Karpas-422 (cell line): ENCODE results near the gene SLC30A2. TPM values are rescaled to one million over a fixed set of nuclear protein-coding genes. Genes with fewer than 3 reads are reported as not detected.

Experiments
- DNase-seq: peaks from one replicate; pipeline ENCODE4 v3.0.0-alpha.2; 2015
- H2AFZ ChIP-seq: fragments of 200-600 bp; sonication (generic); 2 replicates; pipeline ENCODE4 v1.6.1; 2014; ENCODE audit warnings: antibody characterized with exemption, low read length, mixed read lengths
- H3K27ac ChIP-seq: fragments of 200-600 bp; sonication (generic); 2 replicates; pipeline ENCODE4 v1.5.1; 2014; ENCODE audit warnings: mild to moderate bottlenecking, low read length, moderate library complexity
- H3K27me3 ChIP-seq: fragments of 200-600 bp; sonication (generic); 2 replicates; pipeline ENCODE4 v1.6.1; 2014; ENCODE audit warnings: low read length, mixed read lengths
- H3K36me3 ChIP-seq: fragments of 200-600 bp; sonication (generic); 2 replicates; pipeline ENCODE4 v1.6.1; 2014; ENCODE audit warnings: low read length, mixed read lengths; ENCODE audit not compliant: insufficient read depth
- H3K4me1 ChIP-seq: fragments of 200-600 bp; sonication (generic); 2 replicates; pipeline ENCODE4 v1.6.1; 2014; ENCODE audit warnings: mild to moderate bottlenecking, low read length, mixed read lengths
- H3K4me2 ChIP-seq: fragments of 200-600 bp; sonication (generic); 2 replicates; pipeline ENCODE4 v1.6.1; 2014; ENCODE audit warnings: low read length, low read depth, mild to moderate bottlenecking; ENCODE audit not compliant: poor library complexity, severe bottlenecking
- H3K4me3 ChIP-seq: fragments of 200-600 bp; sonication (generic); 2 replicates; pipeline ENCODE4 v1.5.1; 2014; ENCODE audit warnings: mild to moderate bottlenecking, antibody characterized with exemption, low read length, mixed read lengths
- H3K79me2 ChIP-seq: fragments of 200-600 bp; sonication (generic); 2 replicates; pipeline ENCODE4 v1.6.1; 2014; ENCODE audit warnings: mild to moderate bottlenecking, low read length, mixed read lengths
- H3K9ac ChIP-seq: fragments of 200-600 bp; sonication (generic); 2 replicates; pipeline ENCODE4 v1.6.0; 2014; ENCODE audit warnings: low read length
- H3K9me2 ChIP-seq: fragments of 200-600 bp; sonication (generic), shearing (Covaris generic); replicated peaks from 2 replicates; pipeline ENCODE4 v1.6.0; 2014; ENCODE audit warnings: mild to moderate bottlenecking, low read length, moderate library complexity; ENCODE audit not compliant: insufficient read depth
- H3K9me3 ChIP-seq: fragments of 300-700, 200-600 bp; sonication (generic); 2 replicates; pipeline ENCODE4 v1.6.1; 2014; ENCODE audit warnings: low read length, mixed read lengths
- H4K20me1 ChIP-seq: fragments of 200-600 bp; sonication (generic); 2 replicates; pipeline ENCODE4 v1.6.1; 2014; ENCODE audit warnings: mild to moderate bottlenecking, antibody characterized with exemption, low read length, low read depth; ENCODE audit not compliant: insufficient read depth
- total RNA-seq: library from RNA; depleted of rRNA; stranded (reverse); fragments of >200 nt; shearing (Covaris generic); gene quantifications from 2 replicates; pipeline ENCODE4 v1.2.3, GENCODE V29; 2014; ENCODE audit warnings: low replicate concordance

Gene SLC30A2
- total RNA-seq, 1 experiment from 2014 or later, result not detected

GRCh38 chr1:26025517-26025916 is 20.4 kb downstream of the SLC30A2 start:
- H3K9ac ChIP-seq, result no peak overlapping the region
- H3K4me3 ChIP-seq, result no peak overlapping the region
- no peaks in the 10 kb centered on the region for H3K36me3 ChIP-seq
- H4K20me1 ChIP-seq, result no peaks in the 10 kb centered on the region
- no peaks in the 10 kb centered on the region for H3K27me3 ChIP-seq
- no peaks in the 10 kb centered on the region for H3K9me3 ChIP-seq
- H3K4me2 ChIP-seq, result no peak overlapping the region
- H2AFZ ChIP-seq, result no peak overlapping the region
- no peaks in the 10 kb centered on the region for H3K4me1 ChIP-seq
- no peak for DNase-seq
- H3K9me2 ChIP-seq, result no peaks in the 10 kb centered on the region
- H3K79me2 ChIP-seq, result no peaks in the 10 kb centered on the region
- H3K27ac ChIP-seq, result no peak overlapping the region

- Histone ChIP-seq H3K4me3 (no peak overlapping the region), H3K27ac (no peak overlapping the region), H3K9me3 (no peaks in the 10 kb centered on the region), H4K20me1 (no peaks in the 10 kb centered on the region), H3K9ac (no peak overlapping the region), H2AFZ (no peak overlapping the region), H3K4me2 (no peak overlapping the region), H3K4me1 (no peaks in the 10 kb centered on the region), H3K79me2 (no peaks in the 10 kb centered on the region), H3K36me3 (no peaks in the 10 kb centered on the region), H3K27me3 (no peaks in the 10 kb centered on the region), H3K9me2 (no peaks in the 10 kb centered on the region)
- no peak for DNase-seq
Observed at GRCh38 chr1:26025060-26025459, 20.9 kb downstream of the SLC30A2 start.

- Histone ChIP-seq H4K20me1 (no peaks in the 10 kb centered on the region), H3K4me2 (no peak overlapping the region), H3K79me2 (no peaks in the 10 kb centered on the region), H3K9me2 (no peaks in the 10 kb centered on the region), H3K36me3 (no peaks in the 10 kb centered on the region), H3K27ac (no peak overlapping the region), H3K27me3 (no peaks in the 10 kb centered on the region), H3K9me3 (no peaks in the 10 kb centered on the region), H3K4me1 (no peaks in the 10 kb centered on the region), H2AFZ (no peak overlapping the region), H3K9ac (no peak overlapping the region), H3K4me3 (no peak overlapping the region)
- no peak for DNase-seq
Observed at GRCh38 chr1:26023826-26024225, 22.1 kb downstream of the SLC30A2 start.

- H3K27ac ChIP-seq, result no peak overlapping the region
- H3K9me3 ChIP-seq, result no peaks in the 10 kb centered on the region
- no peak overlapping the region for H3K4me2 ChIP-seq
- H3K9ac ChIP-seq, result no peak overlapping the region
- H2AFZ ChIP-seq, result no peak overlapping the region
- no peak overlapping the region for H3K4me3 ChIP-seq
- H3K79me2 ChIP-seq, result no peaks in the 10 kb centered on the region
- H3K36me3 ChIP-seq, result no peaks in the 10 kb centered on the region
- H4K20me1 ChIP-seq, result no peaks in the 10 kb centered on the region
- no peak for DNase-seq
- H3K4me1 ChIP-seq, result no peaks in the 10 kb centered on the region
- H3K27me3 ChIP-seq, result no peaks in the 10 kb centered on the region
- H3K9me2 ChIP-seq, result no peaks in the 10 kb centered on the region
Observed at GRCh38 chr1:26023009-26023408, 22.9 kb downstream of the SLC30A2 start.

GRCh38 chr1:26022404-26022779 is 23.5 kb downstream of the SLC30A2 start:
- no peaks in the 10 kb centered on the region for H3K27me3 ChIP-seq
- H3K4me2 ChIP-seq, result no peak overlapping the region
- no peak overlapping the region for H2AFZ ChIP-seq
- no peaks in the 10 kb centered on the region for H3K9me3 ChIP-seq
- H3K79me2 ChIP-seq, result no peaks in the 10 kb centered on the region
- H3K9me2 ChIP-seq, result no peaks in the 10 kb centered on the region
- H3K4me3 ChIP-seq, result no peak overlapping the region
- H4K20me1 ChIP-seq, result no peaks in the 10 kb centered on the region
- no peak for DNase-seq
- H3K4me1 ChIP-seq, result no peaks in the 10 kb centered on the region
- H3K27ac ChIP-seq, result no peak overlapping the region
- H3K36me3 ChIP-seq, result no peaks in the 10 kb centered on the region
- no peak overlapping the region for H3K9ac ChIP-seq

- Histone ChIP-seq H4K20me1 (no peaks in the 10 kb centered on the region), H3K4me3 (no peak within 1 kb of the TSS), H3K4me2 (no peak within 1 kb of the TSS), H3K9me2 (no peaks in the 10 kb centered on the region), H2AFZ (no peak within 1 kb of the TSS), H3K36me3 (no peaks in the 10 kb centered on the region), H3K79me2 (no peaks in the 10 kb centered on the region), H3K27me3 (no peaks in the 10 kb centered on the region), H3K9ac (no peak within 1 kb of the TSS), H3K9me3 (no peaks in the 10 kb centered on the region), H3K4me1 (no peaks in the 10 kb centered on the region), H3K27ac (no peak within 1 kb of the TSS)
- no peak for DNase-seq
Observed at GRCh38 chr1:26021647-26022403, 24.1 kb downstream of the SLC30A2 start, which contains the start of gene EXTL1. EXTL1 (plus strand) TSS chr1:26021775; CDS start chr1:26022647, 872 bp downstream.

GRCh38 chr1:26020941-26021646 is 24.8 kb downstream of the SLC30A2 start:
- Histone ChIP-seq H3K79me2 (no peaks in the 10 kb centered on the region), H3K4me2 (no peak overlapping the region), H3K9me2 (no peaks in the 10 kb centered on the region)

DNA sequence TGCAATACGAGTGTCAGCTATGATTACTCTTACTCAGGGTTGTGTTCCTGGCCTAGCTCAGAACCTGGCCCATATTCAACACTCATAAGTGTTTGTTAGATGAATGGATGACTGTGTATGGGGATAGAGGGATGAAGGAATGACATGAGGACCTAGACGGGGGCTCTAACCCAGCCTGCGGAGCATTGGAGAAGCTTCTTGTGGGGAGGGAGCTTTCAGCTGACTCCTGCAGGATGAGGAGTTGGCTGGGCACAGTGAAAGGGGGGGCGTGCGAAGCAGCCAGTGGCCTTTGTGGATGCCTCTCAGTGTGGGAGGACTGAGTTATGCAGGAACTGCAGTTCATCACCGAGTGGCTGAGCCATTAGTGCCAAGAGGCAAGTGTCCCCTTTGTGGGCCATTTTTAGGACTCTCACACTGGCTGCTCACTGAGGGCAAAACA is 25.6 kb downstream of the SLC30A2 start:
- H3K79me2 ChIP-seq, result no peaks in the 10 kb centered on the region
- no peaks in the 10 kb centered on the region for H3K36me3 ChIP-seq
- no peak overlapping the region for H3K27ac ChIP-seq
- H3K4me1 ChIP-seq, result no peaks in the 10 kb centered on the region
- H2AFZ ChIP-seq, result no peak overlapping the region
- no peaks in the 10 kb centered on the region for H4K20me1 ChIP-seq
- H3K9ac ChIP-seq, result no peak overlapping the region
- no peaks in the 10 kb centered on the region for H3K9me2 ChIP-seq
- H3K27me3 ChIP-seq, result no peaks in the 10 kb centered on the region
- H3K4me3 ChIP-seq, result no peak overlapping the region
- no peak for DNase-seq
- no peaks in the 10 kb centered on the region for H3K9me3 ChIP-seq
- H3K4me2 ChIP-seq, result no peak overlapping the region

More at GRCh38 chr1:26020941-26021646, 24.8 kb downstream of the SLC30A2 start:
- H3K9ac ChIP-seq, result no peak overlapping the region
- no peaks in the 10 kb centered on the region for H3K4me1 ChIP-seq
- no peaks in the 10 kb centered on the region for H4K20me1 ChIP-seq
- H3K4me3 ChIP-seq, result no peak overlapping the region
- H3K27ac ChIP-seq, result no peak overlapping the region
- H3K9me3 ChIP-seq, result no peaks in the 10 kb centered on the region
- no peak for DNase-seq
- no peaks in the 10 kb centered on the region for H3K27me3 ChIP-seq
- no peaks in the 10 kb centered on the region for H3K36me3 ChIP-seq
- no peak overlapping the region for H2AFZ ChIP-seq
